ENCODE results near the gene VEGFB. TPM values are rescaled to one million over a fixed set of nuclear protein-coding genes. Genes with fewer than 3 reads are reported as not detected.

VEGFB gene
- total RNA-seq, 2 experiments from 2014 or later = 78.9 to 82.1 TPM

DNA sequence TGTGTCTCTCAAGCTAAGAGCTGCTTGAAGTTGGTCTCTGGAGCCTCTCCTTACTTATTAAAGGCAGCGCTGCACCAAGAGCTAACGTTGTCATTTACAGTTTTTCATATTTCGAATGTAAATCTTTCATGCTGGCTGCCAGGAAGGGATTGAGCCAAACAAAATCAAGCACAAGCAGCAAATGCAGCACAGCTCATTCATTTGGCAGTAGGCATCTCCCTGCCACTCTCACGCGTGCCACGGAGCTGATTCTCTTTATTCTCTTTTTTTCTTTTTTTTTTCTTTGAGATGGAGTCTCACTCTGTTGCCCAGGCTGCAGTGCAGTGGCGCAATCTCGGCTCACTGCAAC is 1.4 kb upstream of the VEGFB start:
- peaks cover 6% of the 10 kb centered on the region for H3K36me3 Mint-ChIP-seq
- H3K27me3 Mint-ChIP-seq = no peaks in the 10 kb centered on the region
- no peak overlapping the region for H3K27ac Mint-ChIP-seq
- no peak for DNase-seq
- peaks cover 32% of the 10 kb centered on the region for H3K4me1 Mint-ChIP-seq (ENCODE audit: low read depth)
- H3K4me3 Mint-ChIP-seq = no peak overlapping the region
- intact Hi-C loops (cut with micrococcal nuclease) = no loop called here
- POLR2A ChIA-PET = interaction anchor here (1.6 to 2.0 kb wide), 2 partner anchors 8 to 26 kb away, joined by 5 to 10 read pairs; partner anchors contain the start of genes FERMT3 and FKBP2
- H3K9me3 Mint-ChIP-seq = no peaks in the 10 kb centered on the region
- CTCF ChIA-PET = interaction anchor here (0.7 to 3.4 kb wide), 4 partner anchors 19 to 46 kb away, joined by 3 to 14 read pairs (median 3); no protein-coding TSS in a partner anchor

DNA sequence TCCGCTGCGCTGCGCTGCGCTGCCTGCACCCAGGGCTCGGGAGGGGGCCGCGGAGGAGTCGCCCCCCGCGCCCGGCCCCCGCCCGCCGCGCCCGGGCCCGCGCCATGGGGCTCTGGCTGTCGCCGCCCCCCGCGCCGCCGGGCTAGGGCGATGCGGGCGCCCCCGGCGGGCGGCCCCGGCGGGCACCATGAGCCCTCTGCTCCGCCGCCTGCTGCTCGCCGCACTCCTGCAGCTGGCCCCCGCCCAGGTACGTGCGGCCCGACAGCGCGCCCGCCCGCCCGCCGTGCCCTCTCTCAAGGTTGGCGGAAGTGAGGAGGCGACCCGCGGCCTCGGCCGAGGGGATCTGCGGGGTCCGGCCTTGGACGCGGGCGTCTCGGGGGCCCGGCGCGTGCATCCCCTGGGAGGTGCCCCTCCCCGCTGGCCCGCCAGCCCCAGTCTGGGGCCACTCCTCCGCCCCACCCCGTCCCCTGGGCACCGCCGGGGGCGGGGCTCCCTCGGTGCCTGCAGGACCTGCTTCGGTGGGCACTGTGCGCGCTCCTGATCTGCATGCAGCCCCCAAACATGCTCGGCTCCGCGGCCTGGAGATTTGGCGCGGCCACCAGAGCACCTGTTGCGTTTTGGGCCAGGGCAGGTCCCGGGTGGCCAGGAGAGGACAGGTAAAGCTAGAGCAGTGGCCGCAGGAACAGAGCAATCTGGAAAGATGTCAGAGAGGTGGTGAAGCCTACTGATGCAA is 429 bp downstream of the VEGFB start:
- CTCF ChIA-PET = interaction anchor here (1.1 to 3.4 kb wide), 5 partner anchors 10 to 97 kb away, joined by 3 to 14 read pairs (median 4); partner anchors contain the start of gene CATSPERZ
- H3K4me3 Mint-ChIP-seq = peak overlapping the region; percentile 83
- peaks cover 25% of the 10 kb centered on the region for H3K4me1 Mint-ChIP-seq (ENCODE audit: low read depth)
- POLR2A ChIA-PET = no interaction called here
- no peaks in the 10 kb centered on the region for H3K9me3 Mint-ChIP-seq
- peaks cover 6% of the 10 kb centered on the region for H3K36me3 Mint-ChIP-seq
- H3K27ac Mint-ChIP-seq = peak overlapping the region; percentile 35
- no peaks in the 10 kb centered on the region for H3K27me3 Mint-ChIP-seq
- intact Hi-C loops (cut with micrococcal nuclease) = no loop called here
- DNase-seq = peak; percentile 55

GRCh38 chr11:64235437-64236161 is 1.2 kb downstream of the VEGFB start:
- no peak for DNase-seq
- Mint-ChIP-seq H3K4me1 (ENCODE audit: low read depth) (peaks cover 32% of the 10 kb centered on the region), H3K27ac (peak overlapping the region; percentile 35), H3K9me3 (no peaks in the 10 kb centered on the region), H3K4me3 (peak overlapping the region; percentile 83), H3K36me3 (peaks cover 10% of the 10 kb centered on the region), H3K27me3 (no peaks in the 10 kb centered on the region)
- intact Hi-C loops (cut with micrococcal nuclease) = no loop called here
- ChIA-PET POLR2A (interaction anchor here (1.2 to 1.9 kb wide), 2 partner anchors 29 to 50 kb away, joined by 3 to 12 read pairs; partner anchors contain the start of genes FERMT3 and STIP1), CTCF (interaction anchor here (1.1 to 3.4 kb wide), 5 partner anchors 10 to 97 kb away, joined by 3 to 14 read pairs (median 4); partner anchors contain the start of gene ESRRA)

DNA sequence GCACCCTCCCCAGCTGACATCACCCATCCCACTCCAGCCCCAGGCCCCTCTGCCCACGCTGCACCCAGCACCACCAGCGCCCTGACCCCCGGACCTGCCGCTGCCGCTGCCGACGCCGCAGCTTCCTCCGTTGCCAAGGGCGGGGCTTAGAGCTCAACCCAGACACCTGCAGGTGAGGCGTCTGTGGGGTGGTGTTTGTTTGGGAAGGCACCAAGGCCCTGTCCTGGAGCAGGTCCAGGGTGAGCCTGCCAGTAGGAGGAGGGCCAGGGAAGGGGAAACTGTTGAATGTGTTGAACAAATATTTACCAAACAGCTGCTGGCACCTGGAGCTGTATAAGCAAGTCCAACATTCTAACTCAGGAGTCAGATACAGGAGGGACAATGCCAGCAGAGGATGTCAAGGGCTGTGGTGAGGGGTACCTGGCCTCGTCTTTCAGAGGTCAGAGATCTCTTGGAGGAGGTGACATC is 3.1 kb downstream of the VEGFB start:
- peaks cover 11% of the 10 kb centered on the region for H3K36me3 Mint-ChIP-seq
- ChIA-PET CTCF (interaction anchor here (1.6 to 2.2 kb wide), 4 partner anchors 11 to 67 kb away, joined by 4 to 11 read pairs (median 6); partner anchors contain the start of genes ESRRA, NUDT22, PLCB3 and TRPT1), POLR2A (interaction anchor here (1.5 to 1.9 kb wide), 2 partner anchors 11 to 31 kb away, joined by 5 to 12 read pairs; partner anchors contain the start of genes FERMT3, NUDT22 and TRPT1)
- H3K27me3 Mint-ChIP-seq = no peaks in the 10 kb centered on the region
- H3K9me3 Mint-ChIP-seq = no peaks in the 10 kb centered on the region
- intact Hi-C loops (cut with micrococcal nuclease) = no loop called here
- no peak for DNase-seq
- no peak overlapping the region for H3K4me3 Mint-ChIP-seq
- peak overlapping the region; percentile 43 for H3K27ac Mint-ChIP-seq
- H3K4me1 Mint-ChIP-seq (ENCODE audit: low read depth) = peaks cover 26% of the 10 kb centered on the region

DNA sequence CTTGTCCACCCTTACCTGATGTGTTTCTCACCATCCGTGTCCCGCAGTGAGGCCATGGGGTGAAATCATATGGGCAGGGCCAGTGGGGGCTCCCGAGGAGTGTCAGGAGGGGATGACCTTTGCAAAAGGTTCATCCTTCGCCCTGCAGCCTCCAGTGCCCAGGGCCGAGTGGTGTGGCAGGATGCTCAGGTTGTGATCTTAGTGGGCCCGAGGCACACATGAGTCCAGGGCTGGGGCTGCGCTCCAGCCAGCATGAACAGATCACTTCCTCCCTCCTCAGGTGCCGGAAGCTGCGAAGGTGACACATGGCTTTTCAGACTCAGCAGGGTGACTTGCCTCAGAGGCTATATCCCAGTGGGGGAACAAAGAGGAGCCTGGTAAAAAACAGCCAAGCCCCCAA is 3.7 kb downstream of the VEGFB start:
- Mint-ChIP-seq H3K4me1 (ENCODE audit: low read depth) (peaks cover 31% of the 10 kb centered on the region), H3K27me3 (no peaks in the 10 kb centered on the region), H3K9me3 (no peaks in the 10 kb centered on the region), H3K36me3 (peaks cover 11% of the 10 kb centered on the region), H3K4me3 (no peak overlapping the region), H3K27ac (peak overlapping the region; percentile 39)
- intact Hi-C loops (cut with micrococcal nuclease) = no loop called here
- ChIA-PET POLR2A (interaction anchor here (1.5 kb wide), 1 partner anchor 12 kb away, joined by 5 read pairs; the partner anchor contains the start of genes NUDT22 and TRPT1), CTCF (interaction anchor here (1.6 to 2.2 kb wide), 3 partner anchors 12 to 51 kb away, joined by 4 to 11 read pairs (median 4); partner anchors contain the start of genes NUDT22, PLCB3 and TRPT1)
- DNase-seq = no peak

DNA sequence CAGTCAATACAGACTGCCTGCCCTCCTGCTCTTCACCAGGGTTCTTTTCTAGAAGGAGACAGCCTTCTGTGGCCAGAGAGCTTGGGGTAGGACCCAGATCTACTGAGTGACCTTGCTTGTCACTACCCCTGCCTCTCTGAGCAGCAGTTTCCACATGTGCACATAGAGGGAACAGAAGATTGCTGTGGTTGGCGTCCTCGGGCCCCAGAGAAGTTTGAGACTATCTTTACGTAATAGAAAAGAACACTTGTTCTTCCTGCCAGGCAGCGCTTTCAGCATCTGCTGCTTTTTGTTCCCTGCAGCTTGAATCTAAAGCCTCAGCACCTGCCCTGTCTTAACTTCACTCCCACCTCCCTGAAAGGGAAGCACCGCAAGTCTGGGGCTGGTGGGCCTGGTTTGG is 4.6 kb downstream of the VEGFB start:
- Mint-ChIP-seq H3K27me3 (no peaks in the 10 kb centered on the region), H3K36me3 (peaks cover 20% of the 10 kb centered on the region), H3K4me3 (no peak overlapping the region), H3K4me1 (ENCODE audit: low read depth) (peaks cover 41% of the 10 kb centered on the region), H3K27ac (peak overlapping the region; percentile 39), H3K9me3 (no peaks in the 10 kb centered on the region)
- intact Hi-C loops (cut with micrococcal nuclease) = no loop called here
- no peak for DNase-seq
- CTCF ChIA-PET = interaction anchor here (1.6 to 1.8 kb wide), 3 partner anchors 12 to 52 kb away, joined by 4 read pairs; partner anchors contain the start of genes NUDT22 and TRPT1
- POLR2A ChIA-PET = interaction anchor here (4.3 kb wide), 1 partner anchor 31 kb away, joined by 14 read pairs; no protein-coding TSS in a partner anchor

GRCh38 chr11:64239662-64240434 is 5.5 kb downstream of the VEGFB start:
- H3K9me3 Mint-ChIP-seq = no peaks in the 10 kb centered on the region
- DNase-seq = peak; percentile 53
- intact Hi-C loops (cut with micrococcal nuclease) = loop anchor here (1.0 to 10.0 kb wide), 5 partner anchors 14 to 875 kb away; partner anchors contain the start of genes BAD, GPR137, NUDT22 and TM7SF2
- H3K27me3 Mint-ChIP-seq = no peaks in the 10 kb centered on the region
- peaks cover 43% of the 10 kb centered on the region for H3K4me1 Mint-ChIP-seq (ENCODE audit: low read depth)
- H3K4me3 Mint-ChIP-seq = peak overlapping the region; percentile 89
- H3K36me3 Mint-ChIP-seq = peaks cover 20% of the 10 kb centered on the region
- ChIA-PET CTCF (interaction anchor here (1.7 kb wide), 1 partner anchor 11 kb away, joined by 4 read pairs; no protein-coding TSS in a partner anchor), POLR2A (interaction anchor here (1.0 to 4.3 kb wide), 2 partner anchors 13 to 30 kb away, joined by 3 to 14 read pairs; no protein-coding TSS in a partner anchor)
- peak overlapping the region; percentile 98 for H3K27ac Mint-ChIP-seq

- peak; percentile 98 for DNase-seq
Observed at GRCh38 chr11:64240435-64241240, 6.3 kb downstream of the VEGFB start, which contains the start of gene FKBP2. Gene FKBP2 (plus strand): TSS chr11:64241095. CDS start chr11:64242388, 1,293 bp downstream.

GRCh38 chr11:64241241-64241490 is 6.8 kb downstream of the VEGFB start:
- Mint-ChIP-seq H3K36me3 (peaks cover 18% of the 10 kb centered on the region), H3K27me3 (no peaks in the 10 kb centered on the region), H3K4me3 (peak overlapping the region; percentile 89), H3K9me3 (no peaks in the 10 kb centered on the region), H3K4me1 (ENCODE audit: low read depth) (peaks cover 32% of the 10 kb centered on the region), H3K27ac (peak overlapping the region; percentile 98)
- ChIA-PET POLR2A (interaction anchor here (0.5 to 4.3 kb wide), 14 partner anchors 9 to 100 kb away, joined by 3 to 14 read pairs (median 4); partner anchors contain the start of genes BAD, NUDT22, PRDX5 and STIP1), CTCF (interaction anchor here (0.6 to 3.7 kb wide), 8 partner anchors 15 to 403 kb away, joined by 3 to 19 read pairs (median 4); partner anchors contain the start of genes CATSPERZ, ESRRA, GPR137 and NUDT22)
- intact Hi-C loops (cut with micrococcal nuclease) = loop anchor here (1.0 to 10.0 kb wide), 7 partner anchors 11 to 874 kb away; partner anchors contain the start of genes BAD, DNAJC4, ESRRA and GPR137
- DNase-seq = peak; percentile 100

More at GRCh38 chr11:64240435-64241240, 6.3 kb downstream of the VEGFB start, which contains the start of gene FKBP2:
- intact Hi-C loops (cut with micrococcal nuclease) = loop anchor here (1.0 to 10.0 kb wide), 9 partner anchors 10 to 874 kb away; partner anchors contain the start of genes BAD, DNAJC4, ESRRA and GPR137
- Mint-ChIP-seq H3K36me3 (peaks cover 18% of the 10 kb centered on the region), H3K9me3 (no peaks in the 10 kb centered on the region), H3K4me3 (peak within 1 kb of the TSS; percentile 89), H3K4me1 (ENCODE audit: low read depth) (peaks cover 36% of the 10 kb centered on the region), H3K27me3 (no peaks in the 10 kb centered on the region), H3K27ac (peak within 1 kb of the TSS; percentile 98)
- ChIA-PET CTCF (interaction anchor here (0.9 to 3.7 kb wide), 7 partner anchors 10 to 64 kb away, joined by 3 to 19 read pairs (median 5); partner anchors contain the start of genes CATSPERZ, ESRRA, GPR137 and NUDT22), POLR2A (interaction anchor here (0.6 to 4.3 kb wide), 14 partner anchors 8 to 100 kb away, joined by 3 to 14 read pairs (median 4); partner anchors contain the start of genes BAD, NUDT22, PRDX5 and STIP1)
